MG63 (cell line): Measurements from ENCODE around the gene OR2D2. TPM values are rescaled to one million over a fixed set of nuclear protein-coding genes. Genes with fewer than 3 reads are reported as not detected.

Experiments
- DNase-seq: peaks from one replicate; pipeline ENCODE4 v3.0.0-alpha.2; 2020
- H3K27me3 ChIP-seq: fragments of 250-450 bp; sonication (Bioruptor Pico); 2 replicates; pipeline ENCODE4 v1.5.1; 2020; ENCODE audit warnings: mild to moderate bottlenecking, moderate library complexity
- H3K36me3 ChIP-seq: fragments of 250-450 bp; sonication (Bioruptor Pico); 2 replicates; pipeline ENCODE4 v1.5.1; 2020; ENCODE audit warnings: mild to moderate bottlenecking, moderate library complexity
- H3K4me3 ChIP-seq: fragments of 250-450 bp; sonication (Bioruptor Pico); 2 replicates; pipeline ENCODE4 v1.5.1; 2020; ENCODE audit warnings: mild to moderate bottlenecking, moderate library complexity
- H3K9me3 ChIP-seq: fragments of 250-450 bp; sonication (Bioruptor Pico); 2 replicates; pipeline ENCODE4 v1.5.1; 2020; ENCODE audit warnings: mild to moderate bottlenecking, moderate library complexity
- total RNA-seq: library from RNA; depleted of rRNA; stranded (reverse); fragments of >200 nt; shearing (Covaris generic); gene quantifications from 2 replicates; pipeline ENCODE4 v1.2.3, GENCODE V29; 2014; ENCODE audit warnings: low replicate concordance; rRNA removed

The OR2D2 gene
- total RNA-seq, 1 experiment from 2014 or later: not detected

DNA sequence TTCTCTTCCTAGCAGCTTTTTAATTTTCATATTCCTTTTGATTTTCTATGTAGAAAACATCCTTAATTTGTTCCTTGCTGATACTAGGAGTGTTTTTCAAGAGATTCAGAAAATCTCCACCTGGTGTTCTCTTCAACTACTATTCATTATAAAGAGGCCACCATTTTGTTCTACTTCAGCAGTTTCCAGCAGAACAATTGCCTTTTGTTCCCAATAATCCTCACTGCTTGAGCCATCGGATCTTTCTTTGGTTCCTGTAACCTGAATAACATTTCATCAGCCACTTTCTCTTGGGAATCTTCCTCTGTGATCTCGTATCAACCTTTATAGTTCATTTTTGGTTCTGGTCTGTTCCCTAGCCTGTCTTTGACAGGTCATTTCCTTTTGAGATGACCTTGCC is 48.6 kb downstream of the OR2D2 start:
- no peaks in the 10 kb centered on the region for H3K36me3 ChIP-seq
- no peaks in the 10 kb centered on the region for H3K27me3 ChIP-seq
- no peaks in the 10 kb centered on the region for H3K9me3 ChIP-seq
- no peak for DNase-seq
- no peak overlapping the region for H3K4me3 ChIP-seq

DNA sequence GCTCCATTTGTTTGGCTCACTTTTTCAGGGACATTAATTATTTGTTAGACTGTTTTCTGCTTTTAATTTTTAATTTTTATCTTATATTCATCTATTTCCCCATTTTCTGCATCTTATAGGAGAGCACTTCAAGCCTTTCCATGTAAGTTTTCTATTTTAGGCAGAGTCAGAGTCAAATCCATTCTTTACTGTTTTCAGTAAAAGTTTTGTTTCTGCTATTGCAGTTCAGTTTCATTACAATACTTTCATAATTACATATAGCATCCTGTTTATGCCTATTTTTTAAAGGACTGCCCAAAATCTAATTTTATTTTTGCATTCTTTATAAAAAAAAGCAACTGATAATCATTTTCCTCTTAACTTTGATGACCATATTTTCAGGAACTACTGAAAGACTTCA is 50.6 kb downstream of the OR2D2 start:
- Histone ChIP-seq H3K9me3 (no peaks in the 10 kb centered on the region), H3K36me3 (no peaks in the 10 kb centered on the region), H3K4me3 (no peak overlapping the region), H3K27me3 (no peaks in the 10 kb centered on the region)
- DNase-seq: no peak

Other genes with a start within 250 kb of the OR2D2 start
- gene DCHS1, start 236.7 kb downstream of the OR2D2 start, total RNA-seq: 4.3 and 5.4 TPM in 2 replicates
- gene MRPL17, start 209.2 kb downstream of the OR2D2 start, total RNA-seq: 77.2 and 1,705 TPM in 2 replicates
- gene OR2AG2, start 120.5 kb downstream of the OR2D2 start, total RNA-seq: 0.33 TPM in 1 of 2 replicates, not detected in the other
- gene OR2AG1, start 109.5 kb downstream of the OR2D2 start, total RNA-seq: not detected in 2 replicates
- gene OR6A2, start 92.8 kb downstream of the OR2D2 start, total RNA-seq: not detected in 2 replicates
- not detected in 2 replicates for gene OR10A5, start 46.8 kb downstream of the OR2D2 start, total RNA-seq
- gene OR10A2, start 29.4 kb downstream of the OR2D2 start, total RNA-seq: not detected in 2 replicates
- not detected in 2 replicates for gene OR10A4, start 15.9 kb downstream of the OR2D2 start, total RNA-seq
- not detected in 2 replicates for gene OR2D3, start 28.5 kb upstream of the OR2D2 start, total RNA-seq
- 6.2 and 8.0 TPM in 2 replicates for gene ZNF215, start 33.9 kb upstream of the OR2D2 start, total RNA-seq
- 1.1 and 2.2 TPM in 2 replicates for gene ZNF214, start 127.8 kb upstream of the OR2D2 start, total RNA-seq
- gene NLRP14, start 128.0 kb upstream of the OR2D2 start, total RNA-seq: 0.12 TPM in 1 of 2 replicates, not detected in the other
- not detected in 2 replicates for gene RBMXL2, start 196.5 kb upstream of the OR2D2 start, total RNA-seq